NT2/D1 (cell line): ENCODE data around the gene TLE1.

Experiments
- YY1 ChIP-seq: IDR thresholded peaks from 2 replicates; pipeline ENCODE4 v1.6.1; 2011; ENCODE audit not compliant: insufficient read length, insufficient read depth
- ZNF274 ChIP-seq: IDR thresholded peaks from 2 replicates; pipeline ENCODE4 v1.6.1; 2011; ENCODE audit warnings: mild to moderate bottlenecking, low read depth, low read length

DNA sequence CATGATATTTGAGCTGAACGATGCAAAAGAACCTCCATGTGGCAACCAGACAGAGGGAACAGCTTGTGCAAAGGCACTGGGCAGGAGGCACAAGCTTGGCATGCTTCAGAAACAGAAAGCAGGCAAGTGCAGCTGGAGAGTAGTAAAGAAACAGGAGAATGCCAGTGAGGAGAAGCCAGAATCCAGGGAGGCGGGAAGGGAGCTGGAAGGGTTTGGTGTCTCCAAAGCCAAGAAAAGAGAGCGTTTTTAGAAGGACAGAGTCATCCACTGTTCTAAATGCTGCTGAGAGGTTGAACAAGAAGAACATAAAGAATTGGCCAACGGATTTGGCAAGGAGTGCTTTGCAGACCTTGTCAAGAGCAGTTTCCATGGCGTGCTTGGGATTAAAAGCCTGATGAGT, 124.7 kb downstream of the TLE1 start:
- no peak for TF ChIP-seq YY1
- no peak for TF ChIP-seq ZNF274
